SK-N-DZ (cell line): ENCODE measurements around the gene S100A1.
"Not testable (repeated sequence)": the region's sequence is repeated elsewhere in the genome, so short reads cannot be mapped to it uniquely, and the experiment has no call there.

Experiments
- DNase-seq: peaks from one replicate; pipeline ENCODE4 v3.0.0-alpha.2; 2015; ENCODE audit warnings: low spot score

The S100A1 gene

GRCh38 chr1:153655333-153655732 lies 27.1 kb downstream of the S100A1 start:
- DNase-seq, result no peak

- DNase-seq, result peak; percentile 92
Measured at GRCh38 chr1:153658400-153659174, 30.4 kb downstream of the S100A1 start, which contains the start of gene SNAPIN. Gene SNAPIN (plus strand): TSS chr1:153658703. CDS start chr1:153658744, 41 bp downstream.

GRCh38 chr1:153659175-153659534 lies 30.9 kb downstream of the S100A1 start:
- no peak for DNase-seq

- no peak for DNase-seq
Measured at GRCh38 chr1:153659656-153660055, 31.4 kb downstream of the S100A1 start.

GRCh38 chr1:153661111-153661708 lies 33.0 kb downstream of the S100A1 start:
- peak; percentile 25 for DNase-seq

GRCh38 chr1:153662269-153662668 lies 34.0 kb downstream of the S100A1 start:
- DNase-seq, result no peak

- DNase-seq, result no peak
Measured at GRCh38 chr1:153663211-153663610, 35.0 kb downstream of the S100A1 start.

GRCh38 chr1:153667439-153667838 lies 39.2 kb downstream of the S100A1 start:
- no peak for DNase-seq

- not testable (repeated sequence) for DNase-seq
Measured at GRCh38 chr1:153668672-153669071, 40.4 kb downstream of the S100A1 start.

- no peak for DNase-seq
Measured at GRCh38 chr1:153669606-153670005, 41.4 kb downstream of the S100A1 start.

- DNase-seq, result no peak
Measured at GRCh38 chr1:153670257-153670858, 42.1 kb downstream of the S100A1 start.

- peak; percentile 100 for DNase-seq
Measured at GRCh38 chr1:153670859-153671627, 42.8 kb downstream of the S100A1 start, which contains the start of gene ILF2. Gene ILF2 (minus strand): TSS chr1:153670993. CDS start chr1:153670922, 71 bp downstream.

GRCh38 chr1:153671628-153672353 lies 43.6 kb downstream of the S100A1 start:
- DNase-seq, result not testable (repeated sequence)

GRCh38 chr1:153673511-153673910 lies 45.3 kb downstream of the S100A1 start:
- DNase-seq, result no peak

GRCh38 chr1:153677718-153678518 lies 49.7 kb downstream of the S100A1 start:
- DNase-seq, result peak; percentile 75

GRCh38 chr1:153678519-153679336 lies 50.5 kb downstream of the S100A1 start, which contains the start of gene NPR1:
Gene NPR1 (plus strand): TSS chr1:153678688. CDS start chr1:153679109, 421 bp downstream.
- DNase-seq, result peak; percentile 48

- peak; percentile 52 for DNase-seq
Measured at GRCh38 chr1:153679337-153680119, 51.3 kb downstream of the S100A1 start.

- peak; percentile 35 for DNase-seq
Measured at GRCh38 chr1:153680120-153680403, 51.8 kb downstream of the S100A1 start.
